ENCODE data around the gene GRHL1. TPM values are rescaled to one million over a fixed set of nuclear protein-coding genes. Genes with fewer than 3 reads are reported as not detected.

GRHL1 gene
- total RNA-seq, 1 experiment from 2014 or later, result 2.7 TPM

DNA sequence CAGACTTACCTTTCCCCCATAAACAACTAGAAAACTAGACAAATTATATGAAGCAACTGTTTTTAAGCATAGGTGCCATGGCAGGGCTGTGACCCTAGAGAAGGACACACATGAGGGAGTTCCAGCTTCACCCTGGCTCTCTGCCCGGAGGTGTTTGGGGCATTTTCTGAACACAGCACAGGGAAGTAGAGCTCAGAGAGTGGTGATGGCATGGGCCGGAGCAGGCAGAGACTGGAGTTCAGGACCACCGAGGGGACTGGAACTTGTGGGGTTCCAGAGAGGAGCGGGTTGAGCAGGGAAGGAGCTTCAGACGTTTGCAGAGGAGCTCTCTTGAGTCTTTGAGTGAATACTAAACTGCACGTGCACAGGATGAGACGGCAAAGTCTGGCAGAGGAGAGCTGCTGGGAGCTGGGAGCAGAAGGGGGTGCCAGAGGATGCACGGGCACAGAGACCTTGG, 65.3 kb downstream of the GRHL1 start (continued):
- TF ChIP-seq, protein P1, sequence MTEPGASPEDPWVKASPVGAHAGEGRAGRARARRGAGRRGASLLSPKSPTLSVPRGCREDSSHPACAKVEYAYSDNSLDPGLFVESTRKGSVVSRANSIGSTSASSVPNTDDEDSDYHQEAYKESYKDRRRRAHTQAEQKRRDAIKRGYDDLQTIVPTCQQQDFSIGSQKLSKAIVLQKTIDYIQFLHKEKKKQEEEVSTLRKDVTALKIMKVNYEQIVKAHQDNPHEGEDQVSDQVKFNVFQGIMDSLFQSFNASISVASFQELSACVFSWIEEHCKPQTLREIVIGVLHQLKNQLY (CRISPR knock-in tag; IDR thresholded peaks at IDR 0.05), result no peak
- TF ChIP-seq ZNF232 (CRISPR knock-in tag; IDR thresholded peaks at IDR 0.05) (no peak), FOXP1 (CRISPR knock-in tag; IDR thresholded peaks at IDR 0.05; ENCODE audit: borderline replicate concordance) (no peak), ETV6 (CRISPR knock-in tag; IDR thresholded peaks at IDR 0.05) (no peak), NR2C2 (CRISPR knock-in tag; IDR thresholded peaks at IDR 0.05) (no peak), CREB1 (CRISPR knock-in tag; IDR thresholded peaks at IDR 0.05) (no peak), NFYB (CRISPR knock-in tag; conservative IDR thresholded peaks at IDR 0.05; ENCODE audit: low read depth) (no peak), NR1H2 (CRISPR knock-in tag; IDR thresholded peaks at IDR 0.05) (no peak)
- TF ChIP-seq, protein P2, sequence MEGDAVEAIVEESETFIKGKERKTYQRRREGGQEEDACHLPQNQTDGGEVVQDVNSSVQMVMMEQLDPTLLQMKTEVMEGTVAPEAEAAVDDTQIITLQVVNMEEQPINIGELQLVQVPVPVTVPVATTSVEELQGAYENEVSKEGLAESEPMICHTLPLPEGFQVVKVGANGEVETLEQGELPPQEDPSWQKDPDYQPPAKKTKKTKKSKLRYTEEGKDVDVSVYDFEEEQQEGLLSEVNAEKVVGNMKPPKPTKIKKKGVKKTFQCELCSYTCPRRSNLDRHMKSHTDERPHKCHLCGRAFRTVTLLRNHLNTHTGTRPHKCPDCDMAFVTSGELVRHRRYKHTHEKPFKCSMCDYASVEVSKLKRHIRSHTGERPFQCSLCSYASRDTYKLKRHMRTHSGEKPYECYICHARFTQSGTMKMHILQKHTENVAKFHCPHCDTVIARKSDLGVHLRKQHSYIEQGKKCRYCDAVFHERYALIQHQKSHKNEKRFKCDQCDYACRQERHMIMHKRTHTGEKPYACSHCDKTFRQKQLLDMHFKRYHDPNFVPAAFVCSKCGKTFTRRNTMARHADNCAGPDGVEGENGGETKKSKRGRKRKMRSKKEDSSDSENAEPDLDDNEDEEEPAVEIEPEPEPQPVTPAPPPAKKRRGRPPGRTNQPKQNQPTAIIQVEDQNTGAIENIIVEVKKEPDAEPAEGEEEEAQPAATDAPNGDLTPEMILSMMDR (IDR thresholded peaks at IDR 0.05), result no peak
- TF ChIP-seq, protein P3, sequence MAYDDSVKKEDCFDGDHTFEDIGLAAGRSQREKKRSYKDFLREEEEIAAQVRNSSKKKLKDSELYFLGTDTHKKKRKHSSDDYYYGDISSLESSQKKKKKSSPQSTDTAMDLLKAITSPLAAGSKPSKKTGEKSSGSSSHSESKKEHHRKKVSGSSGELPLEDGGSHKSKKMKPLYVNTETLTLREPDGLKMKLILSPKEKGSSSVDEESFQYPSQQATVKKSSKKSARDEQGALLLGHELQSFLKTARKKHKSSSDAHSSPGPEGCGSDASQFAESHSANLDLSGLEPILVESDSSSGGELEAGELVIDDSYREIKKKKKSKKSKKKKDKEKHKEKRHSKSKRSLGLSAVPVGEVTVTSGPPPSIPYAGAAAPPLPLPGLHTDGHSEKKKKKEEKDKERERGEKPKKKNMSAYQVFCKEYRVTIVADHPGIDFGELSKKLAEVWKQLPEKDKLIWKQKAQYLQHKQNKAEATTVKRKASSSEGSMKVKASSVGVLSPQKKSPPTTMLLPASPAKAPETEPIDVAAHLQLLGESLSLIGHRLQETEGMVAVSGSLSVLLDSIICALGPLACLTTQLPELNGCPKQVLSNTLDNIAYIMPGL (CRISPR knock-in tag; IDR thresholded peaks at IDR 0.05), result no peak

DNA sequence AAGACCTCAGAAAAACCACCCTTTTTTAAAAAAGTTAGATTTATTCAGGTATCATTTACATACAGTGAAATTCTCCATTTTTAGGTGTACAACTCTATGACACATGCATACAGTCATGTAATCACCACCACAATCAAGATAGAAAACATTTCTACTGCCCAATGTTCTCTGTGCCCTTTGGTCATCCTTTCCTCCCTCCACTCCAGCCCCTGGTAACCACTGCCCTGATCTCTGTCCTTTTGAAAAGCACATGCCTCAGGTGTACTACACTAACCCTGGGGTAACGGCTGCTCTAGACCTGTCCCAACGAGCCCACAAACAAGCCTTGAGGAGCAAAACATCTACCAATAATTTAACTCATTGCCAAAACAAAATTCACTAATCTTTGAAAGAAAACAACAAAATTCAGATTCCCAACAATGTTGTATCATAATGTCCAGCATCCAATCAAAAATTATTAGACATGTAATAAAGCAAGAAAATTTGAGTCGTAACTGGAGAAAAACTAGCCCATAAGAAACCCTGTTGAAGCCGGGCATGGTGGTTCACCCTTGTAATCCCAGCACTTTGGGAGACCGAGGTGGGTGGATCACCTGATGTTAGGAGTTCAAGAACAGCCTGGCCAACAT, 65.9 kb downstream of the GRHL1 start:
- no peaks in the 10 kb centered on the region for H3K9me3 Mint-ChIP-seq
- no peaks in the 10 kb centered on the region for H3K36me3 Mint-ChIP-seq
- ChIA-PET CTCF (interaction anchor here (0.6 to 2.9 kb wide), 4 partner anchors 11 to 35 kb away, joined by 4 to 14 read pairs (median 4); no protein-coding TSS in a partner anchor), POLR2A (interaction anchor here (0.7 kb wide), 1 partner anchor 13 kb away, joined by 3 read pairs; no protein-coding TSS in a partner anchor)
- no peak for TF ChIP-seq ZBTB21 (CRISPR knock-in tag; IDR thresholded peaks at IDR 0.05; ENCODE audit: borderline replicate concordance)
- TF ChIP-seq, protein P4, sequence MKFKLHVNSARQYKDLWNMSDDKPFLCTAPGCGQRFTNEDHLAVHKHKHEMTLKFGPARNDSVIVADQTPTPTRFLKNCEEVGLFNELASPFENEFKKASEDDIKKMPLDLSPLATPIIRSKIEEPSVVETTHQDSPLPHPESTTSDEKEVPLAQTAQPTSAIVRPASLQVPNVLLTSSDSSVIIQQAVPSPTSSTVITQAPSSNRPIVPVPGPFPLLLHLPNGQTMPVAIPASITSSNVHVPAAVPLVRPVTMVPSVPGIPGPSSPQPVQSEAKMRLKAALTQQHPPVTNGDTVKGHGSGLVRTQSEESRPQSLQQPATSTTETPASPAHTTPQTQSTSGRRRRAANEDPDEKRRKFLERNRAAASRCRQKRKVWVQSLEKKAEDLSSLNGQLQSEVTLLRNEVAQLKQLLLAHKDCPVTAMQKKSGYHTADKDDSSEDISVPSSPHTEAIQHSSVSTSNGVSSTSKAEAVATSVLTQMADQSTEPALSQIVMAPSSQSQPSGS (CRISPR knock-in tag; IDR thresholded peaks at IDR 0.05; ENCODE audit: borderline replicate concordance, low read depth), result no peak
- no peak for TF ChIP-seq ZNF232 (CRISPR knock-in tag; IDR thresholded peaks at IDR 0.05)
- no peak for TF ChIP-seq HMGA2 (CRISPR knock-in tag; IDR thresholded peaks at IDR 0.05)
- H3K4me3 Mint-ChIP-seq, result no peak overlapping the region
- ATAC-seq, result no peak
- H3K27ac Mint-ChIP-seq, result no peak overlapping the region; the same call in 1 of the 2 replicates
- no peaks in the 10 kb centered on the region for H3K4me1 Mint-ChIP-seq
- DNase-seq (ENCODE audit: low spot score), result no peak
- no peaks in the 10 kb centered on the region; the same call in 1 of the 2 replicates for H3K27me3 Mint-ChIP-seq (ENCODE audit: low read depth)

DNA sequence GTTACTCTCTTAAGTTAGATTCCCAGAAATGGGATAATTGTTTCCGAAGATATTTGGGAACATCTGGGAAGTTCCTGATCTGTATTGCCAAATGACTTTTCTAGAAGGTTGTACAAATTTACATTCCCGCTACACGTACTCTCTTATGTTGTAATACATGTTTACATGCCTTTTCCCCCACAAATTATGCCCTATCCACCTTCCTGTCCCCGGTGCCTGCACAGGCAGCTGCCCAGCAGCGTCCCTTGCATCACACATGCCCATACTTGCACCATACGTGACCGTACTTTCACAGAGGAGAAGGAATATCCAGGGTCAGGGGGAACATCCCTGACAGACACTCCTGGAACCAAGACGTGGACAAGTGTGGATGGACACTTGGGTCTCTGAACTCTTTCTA, 67.7 kb downstream of the GRHL1 start:
- H3K4me3 Mint-ChIP-seq, result no peak overlapping the region
- POLR2A ChIA-PET, result no interaction called here
- TF ChIP-seq ELF4 (CRISPR knock-in tag; IDR thresholded peaks at IDR 0.05; ENCODE audit: low read depth) (no peak), FOXK1 (CRISPR knock-in tag; IDR thresholded peaks at IDR 0.05) (no peak), GABPB1 (CRISPR knock-in tag; IDR thresholded peaks at IDR 0.05) (peak; percentile 99)
- no peaks in the 10 kb centered on the region; the same call in 1 of the 2 replicates for H3K27me3 Mint-ChIP-seq (ENCODE audit: low read depth)
- H3K27ac Mint-ChIP-seq, result no peak overlapping the region; the same call in 1 of the 2 replicates
- CTCF ChIA-PET, result interaction anchor here (1.2 to 1.7 kb wide), 3 partner anchors 35 to 219 kb away, joined by 5 to 13 read pairs (median 8); no protein-coding TSS in a partner anchor
- DNase-seq (ENCODE audit: low spot score) (no peak), ATAC-seq (no peak)
- H3K36me3 Mint-ChIP-seq, result no peaks in the 10 kb centered on the region
- no peaks in the 10 kb centered on the region for H3K4me1 Mint-ChIP-seq
- no peaks in the 10 kb centered on the region for H3K9me3 Mint-ChIP-seq
